Heart left ventricle (tissue), 13 donors: ENCODE results near the gene SLC25A4.

ENCODE experiments used
- POLR2A ChIP-seq, 2 donors: fragments of 450-650 bp; IDR thresholded peaks; one replicate each; pipeline ENCODE4 v1.6.1; 2017; ENCODE audit warnings: antibody characterized with exemption in 2 of 2, mild to moderate bottlenecking in 2 of 2, moderate library complexity in 2 of 2
- TF ChIP-seq, protein P1 (sequence below), 12 donors: fragments of 200-600 bp; sonication (generic) in 4 of 12; IDR thresholded peaks; one replicate each; pipeline versions ENCODE4 v1.5.0 to v1.8.0; 2018 to 2022; ENCODE audit warnings: antibody characterized with exemption in 12 of 12, mild to moderate bottlenecking in 5 of 12
- donor health status: ischemic (EF 13 %, LVEDD 7.1; RV severe dilation, severe dysfunction).
- donor health status: DM: no; HTN: yes; CAD: no.
- donor health status: DM: no; HTN: no; CAD: no.
- donor health status: ischemic (EF 25% LVEDD 6.9; RV normal size, moderate dysfunction).
- donor health status: ischemic (EF 25% LVEDD 5.7; RV mildly dilated, moderate dysfunction).
- donor health status: ischemic (EF 35%, LVEDD 5.7; RV mildly dilated, moderate dysfunction).
- donor health status: nonischemic (EF 11% LVEDD 7.7; RV severe dilation, severe dysfunction).
- donor health status: DM: yes; HTN: yes; CAD: no.
- donor health status: PGD.
- donor health status: ischemic (EF 29% LVEDD 5.4; RV normal size, mild dysfunction).
- donor health status: nonischemic (EF 23%, LVEDD 6.1; RV moderate dilation, normal function).

DNA sequence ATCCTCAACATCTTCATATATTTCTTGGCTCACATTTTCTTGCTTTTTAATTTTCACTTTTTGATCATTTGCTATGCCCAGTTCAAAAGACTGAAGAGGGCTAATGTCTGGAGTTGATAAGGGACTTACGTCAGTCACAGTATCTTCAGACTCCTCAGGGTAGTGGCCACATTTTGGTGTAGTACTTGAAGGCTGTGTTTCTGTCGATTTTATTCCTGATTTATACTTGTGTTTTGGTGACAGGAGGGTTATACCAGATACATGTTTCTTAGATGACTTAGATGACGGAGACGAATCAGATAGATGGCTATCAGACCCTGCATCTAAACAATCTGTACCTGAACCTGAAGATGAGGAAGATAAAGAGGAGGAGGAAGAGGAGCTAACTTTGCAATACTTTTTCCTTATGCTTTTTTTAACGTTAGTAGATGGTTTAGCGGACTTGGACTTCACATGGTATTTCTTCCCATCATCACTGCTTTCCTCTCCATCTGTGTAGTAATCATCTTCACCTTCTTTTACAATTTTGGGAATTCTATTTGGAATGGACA, 47.3 kb downstream of the SLC25A4 start:
- TF ChIP-seq, protein P1, sequence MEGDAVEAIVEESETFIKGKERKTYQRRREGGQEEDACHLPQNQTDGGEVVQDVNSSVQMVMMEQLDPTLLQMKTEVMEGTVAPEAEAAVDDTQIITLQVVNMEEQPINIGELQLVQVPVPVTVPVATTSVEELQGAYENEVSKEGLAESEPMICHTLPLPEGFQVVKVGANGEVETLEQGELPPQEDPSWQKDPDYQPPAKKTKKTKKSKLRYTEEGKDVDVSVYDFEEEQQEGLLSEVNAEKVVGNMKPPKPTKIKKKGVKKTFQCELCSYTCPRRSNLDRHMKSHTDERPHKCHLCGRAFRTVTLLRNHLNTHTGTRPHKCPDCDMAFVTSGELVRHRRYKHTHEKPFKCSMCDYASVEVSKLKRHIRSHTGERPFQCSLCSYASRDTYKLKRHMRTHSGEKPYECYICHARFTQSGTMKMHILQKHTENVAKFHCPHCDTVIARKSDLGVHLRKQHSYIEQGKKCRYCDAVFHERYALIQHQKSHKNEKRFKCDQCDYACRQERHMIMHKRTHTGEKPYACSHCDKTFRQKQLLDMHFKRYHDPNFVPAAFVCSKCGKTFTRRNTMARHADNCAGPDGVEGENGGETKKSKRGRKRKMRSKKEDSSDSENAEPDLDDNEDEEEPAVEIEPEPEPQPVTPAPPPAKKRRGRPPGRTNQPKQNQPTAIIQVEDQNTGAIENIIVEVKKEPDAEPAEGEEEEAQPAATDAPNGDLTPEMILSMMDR (IDR thresholded peaks at IDR 0.05), result no peak
- TF ChIP-seq POLR2A (IDR thresholded peaks at IDR 0.05), result no peak
